Activated CD4-positive, alpha-beta T cell treated with anti-CD3 and anti-CD28 coated beads, Interleukin-2, Interleukin-4, amounts not matched to agents 100 ng/mL and 50 ng/mL, durations not matched to agents 16 hours and 8 hours (primary cell): ENCODE results near the gene PRRC2B.
"Not testable (repeated sequence)": the region's sequence is repeated elsewhere in the genome, so short reads cannot be mapped to it uniquely, and the experiment has no call there.

Experiments used
- DNase-seq: peaks from one replicate; pipeline ENCODE4 v3.0.0-alpha.2; 2020; ENCODE audit warnings: low spot score

The PRRC2B gene

GRCh38 chr9:131545003-131545785 is 151.3 kb downstream of the PRRC2B start, which contains the start of gene PRRT1B:
Gene PRRT1B, plus strand, starts transcription at chr9:131545523. Its CDS starts 93 bp downstream, at chr9:131545616.
- DNase-seq, result no peak

- no peak for DNase-seq
These were observed 152.0 kb downstream of the PRRC2B start for GRCh38 chr9:131545786-131546335.

- DNase-seq, result no peak
These were observed 152.6 kb downstream of the PRRC2B start for GRCh38 chr9:131546336-131547084.

- DNase-seq, result not testable (repeated sequence)
These were observed 155.3 kb downstream of the PRRC2B start for GRCh38 chr9:131549186-131549585.
